Keratinocyte (primary cell): Measurements from ENCODE around the gene TSHZ3. TPM values are rescaled to one million over a fixed set of nuclear protein-coding genes. Genes with fewer than 3 reads are reported as not detected.
A peak's percentile ranks its signal among the peaks of the same experiment; 100 is the strongest.

Experiments
- DNase-seq: peaks from one replicate; pipeline ENCODE4 v3.0.0-alpha.2; 2011; ENCODE audit warnings: low read depth, missing footprints, low spot score
- FAIRE-seq: peaks from 2 replicates; lab custom pipeline; 2011; peaks lifted over from hg19 to GRCh38; lab: Jason Lieb, UNC
- H2AFZ ChIP-seq: 2 replicates; pipeline ENCODE4 v1.6.0; 2012; ENCODE audit warnings: low read length, control low read depth, inconsistent platforms; ENCODE audit not compliant: control insufficient read depth
- H3K27ac ChIP-seq: 2 replicates; pipeline ENCODE4 v1.5.1; 2011; ENCODE audit warnings: low read length; ENCODE audit not compliant: control insufficient read depth, insufficient read depth
- H3K27me3 ChIP-seq: 3 replicates; pipeline ENCODE4 v1.6.0; 2011; ENCODE audit warnings: low read length; ENCODE audit not compliant: control insufficient read depth, insufficient read depth; ENCODE audit errors: extremely low read depth
- H3K36me3 ChIP-seq, 2 experiments: 2 replicates in 1 of 2; 3 replicates in 1 of 2; pipeline ENCODE4 v1.5.1; 2011; ENCODE audit warnings: low read length in 2 of 2, mild to moderate bottlenecking in 1 of 2; ENCODE audit not compliant: control insufficient read depth in 2 of 2, insufficient read depth in 2 of 2; ENCODE audit errors: extremely low read depth in 1 of 2
- H3K4me1 ChIP-seq: 3 replicates; pipeline ENCODE4 v1.5.1; 2011; ENCODE audit warnings: low read length; ENCODE audit not compliant: control insufficient read depth, insufficient read depth; ENCODE audit errors: extremely low read depth
- H3K4me2 ChIP-seq: 3 replicates; pipeline ENCODE4 v1.6.0; 2011; ENCODE audit warnings: low read depth, low read length; ENCODE audit not compliant: control insufficient read depth, insufficient read depth; ENCODE audit errors: extremely low read depth
- H3K4me3 ChIP-seq, 3 experiments: fragments of 200-600 bp in 1 of 3; sonication (generic) in 1 of 3; 2 replicates in 2 of 3; 3 replicates in 1 of 3; pipeline ENCODE4 v1.5.1; 2011 to 2016; ENCODE audit warnings: low read length in 3 of 3, mild to moderate bottlenecking in 3 of 3, control low read depth in 2 of 3, inconsistent platforms in 1 of 3, low read depth in 1 of 3, mixed read lengths in 1 of 3, mixed run types in 1 of 3, moderate library complexity in 1 of 3; ENCODE audit not compliant: control insufficient read depth in 2 of 3, insufficient read depth in 2 of 3; ENCODE audit errors: extremely low read depth in 1 of 3
- H3K79me2 ChIP-seq: 2 replicates; pipeline ENCODE4 v1.6.0; 2012; ENCODE audit warnings: low read length; ENCODE audit not compliant: control insufficient read depth, insufficient read depth
- H3K9ac ChIP-seq: 3 replicates; pipeline ENCODE4 v1.6.0; 2011; ENCODE audit warnings: low read length; ENCODE audit not compliant: control insufficient read depth, insufficient read depth; ENCODE audit errors: extremely low read depth
- H3K9me1 ChIP-seq: 3 replicates; pipeline ENCODE4 v1.6.0; 2011; ENCODE audit warnings: low read length; ENCODE audit not compliant: control insufficient read depth, insufficient read depth; ENCODE audit errors: extremely low read depth
- H3K9me3 ChIP-seq: 2 replicates; pipeline ENCODE4 v1.5.1; 2012; ENCODE audit warnings: low read depth, low read length; ENCODE audit not compliant: control insufficient read depth
- H4K20me1 ChIP-seq: 3 replicates; pipeline ENCODE4 v1.6.0; 2011; ENCODE audit warnings: low read length; ENCODE audit not compliant: control insufficient read depth, insufficient read depth; ENCODE audit errors: extremely low read depth
- CTCF ChIP-seq, 3 experiments: IDR thresholded peaks in 1 of 3; conservative IDR thresholded peaks in 1 of 3; optimal IDR thresholded peaks in 1 of 3; 2 replicates in 2 of 3; 3 replicates in 1 of 3; pipeline versions ENCODE3 to v1.5.1; 2011; ENCODE audit warnings: low read length in 3 of 3, mild to moderate bottlenecking in 3 of 3, moderate library complexity in 2 of 3, control low read depth in 1 of 3, inconsistent platforms in 1 of 3; ENCODE audit not compliant: insufficient read depth in 2 of 3; ENCODE audit errors: extremely low read depth in 1 of 3
- EZH2 ChIP-seq: IDR thresholded peaks from one replicate; pipeline ENCODE4 v1.6.1; 2012; ENCODE audit warnings: inconsistent platforms, mild to moderate bottlenecking, low read length, moderate library complexity
- dilution Hi-C: fragments of 300-500 bp; cut with MboI; formaldehyde crosslinking; loops from one replicate; pipeline ENCODE4 v1.7.0; 2020; ENCODE audit warnings: low sequenced_read_pairs; ENCODE audit not compliant: extremely low pct_ligation_motif_present
- polyA plus RNA-seq, 5 experiments: library from polyadenylated mRNA; depleted of rRNA in 3 of 5; stranded (reverse) in 3 of 5; stranded (forward) in 1 of 5; unstranded in 1 of 5; fragments of >200 nt; gene quantifications; 1 replicate in 1 of 5; 2 replicates in 3 of 5; 3 replicates in 1 of 5; pipeline versions ENCODE4 v1.2.1 to v1.2.3, GENCODE V29; 2011 to 2012; ENCODE audit warnings: missing spikeins in 2 of 5, low read depth in 1 of 5, low replicate concordance in 1 of 5

The TSHZ3 gene
- polyA plus RNA-seq, 1 donor (not counting 4 experiments of a cell fraction or from before 2014, with no cell fraction given) = 3.6 TPM

GRCh38 chr19:31232871-31233270, 116.4 kb downstream of the TSHZ3 start:
- Histone ChIP-seq H3K27ac (no peak overlapping the region), H3K9me1 (no peaks in the 10 kb centered on the region), H2AFZ (no peak overlapping the region), H3K79me2 (no peaks in the 10 kb centered on the region), H3K4me3 (no peak overlapping the region), H3K9ac (no peak overlapping the region), H4K20me1 (no peaks in the 10 kb centered on the region), H3K27me3 (no peaks in the 10 kb centered on the region), H3K9me3 (no peaks in the 10 kb centered on the region), H3K36me3 (no peaks in the 10 kb centered on the region), H3K4me2 (no peak overlapping the region), H3K4me1 (no peaks in the 10 kb centered on the region)
- TF ChIP-seq EZH2 (no peak), CTCF (optimal IDR thresholded peaks at IDR 0.05 in 1 of 3, IDR thresholded peaks at IDR 0.05 in 1 of 3, conservative IDR thresholded peaks at IDR 0.05 in 1 of 3; ENCODE audit: extremely low read depth in 1 of 3, insufficient read depth in 2 of 3, low read length in 3 of 3) (no peak)
- dilution Hi-C loops = no loop called here
- DNase-seq (no peak), FAIRE-seq (no peak)

- Histone ChIP-seq H4K20me1 (no peaks in the 10 kb centered on the region), H3K9me3 (no peaks in the 10 kb centered on the region), H3K9ac (no peak overlapping the region), H3K9me1 (no peaks in the 10 kb centered on the region), H3K79me2 (no peaks in the 10 kb centered on the region), H3K36me3 (no peaks in the 10 kb centered on the region), H3K4me3 (no peak overlapping the region), H2AFZ (no peak overlapping the region), H3K4me1 (no peaks in the 10 kb centered on the region), H3K4me2 (no peak overlapping the region), H3K27ac (no peak overlapping the region), H3K27me3 (no peaks in the 10 kb centered on the region)
- FAIRE-seq = no peak
- TF ChIP-seq EZH2 = no peak
- TF ChIP-seq CTCF (optimal IDR thresholded peaks at IDR 0.05 in 1 of 3, IDR thresholded peaks at IDR 0.05 in 1 of 3, conservative IDR thresholded peaks at IDR 0.05 in 1 of 3; ENCODE audit: extremely low read depth in 1 of 3, insufficient read depth in 2 of 3, low read length in 3 of 3) = peak in 2 of 3 experiments; percentile 29 to 59
- DNase-seq = no peak
- dilution Hi-C loops = no loop called here
Measured at GRCh38 chr19:31232180-31232579, 117.1 kb downstream of the TSHZ3 start.
